ENCODE data around the gene ENOX1.
"Not testable (repeated sequence)": the region's sequence is repeated elsewhere in the genome, so short reads cannot be mapped to it uniquely, and the experiment has no call there.

ENOX1 gene

DNA sequence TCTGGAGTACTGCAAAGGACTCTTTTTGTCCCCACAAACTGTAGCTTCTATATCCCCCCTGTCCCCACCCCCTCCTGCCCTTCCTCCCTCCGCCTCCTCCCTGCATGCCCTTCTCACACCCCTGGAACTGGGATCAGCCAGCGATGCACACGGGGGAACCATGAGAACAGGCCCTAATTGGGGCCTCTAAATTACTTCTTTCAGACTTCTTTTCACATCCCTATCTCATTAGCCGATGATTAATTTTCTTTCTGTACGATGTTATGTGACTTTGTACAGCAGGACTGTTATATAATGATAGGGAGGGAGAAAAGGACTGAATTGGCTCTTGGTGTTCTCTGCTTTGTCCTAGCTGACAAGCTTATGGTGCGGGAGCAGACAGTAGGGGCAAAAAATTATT is 415.9 kb downstream of the ENOX1 start:
- no peak for DNase-seq

DNA sequence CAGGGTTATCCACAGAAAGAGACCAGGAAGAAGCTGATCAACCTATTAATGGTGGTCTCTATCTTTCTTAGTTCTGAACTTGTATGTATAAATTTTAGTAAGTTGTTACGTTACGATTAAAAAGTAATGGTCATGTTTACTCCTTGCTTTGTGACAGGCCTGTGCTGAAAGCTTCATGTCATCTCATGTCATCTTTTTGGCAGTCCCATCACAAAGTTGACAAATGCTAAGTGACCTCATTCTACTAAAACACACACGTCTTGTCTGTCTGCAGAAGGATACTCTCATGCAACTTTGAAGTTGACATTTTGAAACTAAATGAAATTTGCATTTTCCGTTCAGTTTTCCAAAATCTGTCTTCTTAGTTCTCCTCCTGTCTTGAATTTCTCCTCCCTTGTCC is 417.5 kb downstream of the ENOX1 start:
- DNase-seq, result no peak

DNA sequence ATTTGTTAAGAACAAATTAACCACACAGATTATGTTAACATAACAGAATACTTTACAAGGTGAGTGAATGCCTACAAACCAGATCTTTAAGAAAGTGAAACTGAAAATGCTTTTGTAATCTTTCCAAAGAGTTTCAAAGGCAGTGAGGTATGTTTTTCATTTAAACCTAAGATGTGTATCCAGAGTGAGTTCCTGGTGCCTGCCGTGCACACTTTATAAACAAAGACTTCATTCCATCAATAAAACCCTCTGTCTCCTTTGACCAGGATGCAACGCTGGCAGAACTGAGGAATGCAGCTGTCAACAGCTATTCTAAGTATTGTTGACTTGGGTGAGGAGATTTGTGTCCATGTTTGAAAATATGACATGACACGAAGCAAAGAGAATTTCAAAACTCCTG is 418.8 kb downstream of the ENOX1 start:
- DNase-seq, result no peak

DNA sequence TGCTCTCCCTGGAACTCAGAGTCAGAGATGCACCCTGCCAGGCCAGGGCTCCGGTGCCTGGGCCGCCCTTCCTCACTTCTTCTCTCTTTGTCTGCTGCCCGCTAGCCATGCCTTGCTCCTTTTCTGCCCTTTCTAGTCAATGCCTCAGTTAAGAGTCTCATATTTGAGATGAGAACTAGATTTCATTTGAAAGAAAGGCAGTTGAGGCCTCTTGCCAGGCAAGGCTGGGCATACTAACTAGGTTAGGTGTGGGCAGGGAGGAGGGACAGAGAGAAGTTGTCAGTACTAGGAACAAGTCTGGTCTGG is 421.8 kb downstream of the ENOX1 start:
- DNase-seq, result no peak

DNA sequence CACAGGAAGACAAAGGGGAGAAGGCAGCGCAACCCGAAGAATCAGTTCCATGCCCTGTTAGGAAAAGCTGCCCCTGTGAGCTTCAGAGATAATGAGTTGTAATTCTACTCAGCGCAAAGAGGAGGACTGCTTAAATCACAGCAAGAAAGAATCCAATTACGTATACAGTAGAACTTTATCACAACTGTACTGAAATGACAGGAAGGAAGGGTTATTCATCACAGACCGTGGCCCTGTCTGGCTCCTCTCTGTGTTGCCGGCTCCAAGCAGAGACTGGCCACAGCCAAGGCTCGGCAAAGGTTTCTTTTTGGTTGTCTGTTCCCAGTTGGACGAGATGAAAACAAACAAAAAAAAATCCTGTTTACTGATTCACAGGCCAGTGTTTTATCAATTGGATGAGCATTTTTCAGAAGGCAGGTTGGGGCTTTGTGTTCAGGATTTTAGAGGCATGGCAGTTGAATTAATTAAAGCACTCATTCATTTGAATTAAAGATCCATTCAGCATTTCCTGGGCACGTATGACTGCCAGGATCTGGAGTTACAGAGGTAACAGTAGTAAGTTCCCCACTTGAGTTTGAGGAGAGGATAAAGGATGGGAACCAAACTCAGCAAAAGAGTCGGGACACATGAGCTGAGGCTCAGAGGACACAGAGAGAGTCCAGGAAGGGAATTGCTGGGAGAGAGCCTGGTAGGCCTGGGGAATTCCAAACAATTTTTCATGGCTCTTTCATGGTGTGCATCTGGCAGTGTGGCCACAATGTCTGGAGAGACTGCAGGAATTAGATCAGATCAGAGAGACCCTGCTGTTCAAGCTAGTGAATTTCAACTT is 422.3 kb downstream of the ENOX1 start:
- DNase-seq, result no peak

DNA sequence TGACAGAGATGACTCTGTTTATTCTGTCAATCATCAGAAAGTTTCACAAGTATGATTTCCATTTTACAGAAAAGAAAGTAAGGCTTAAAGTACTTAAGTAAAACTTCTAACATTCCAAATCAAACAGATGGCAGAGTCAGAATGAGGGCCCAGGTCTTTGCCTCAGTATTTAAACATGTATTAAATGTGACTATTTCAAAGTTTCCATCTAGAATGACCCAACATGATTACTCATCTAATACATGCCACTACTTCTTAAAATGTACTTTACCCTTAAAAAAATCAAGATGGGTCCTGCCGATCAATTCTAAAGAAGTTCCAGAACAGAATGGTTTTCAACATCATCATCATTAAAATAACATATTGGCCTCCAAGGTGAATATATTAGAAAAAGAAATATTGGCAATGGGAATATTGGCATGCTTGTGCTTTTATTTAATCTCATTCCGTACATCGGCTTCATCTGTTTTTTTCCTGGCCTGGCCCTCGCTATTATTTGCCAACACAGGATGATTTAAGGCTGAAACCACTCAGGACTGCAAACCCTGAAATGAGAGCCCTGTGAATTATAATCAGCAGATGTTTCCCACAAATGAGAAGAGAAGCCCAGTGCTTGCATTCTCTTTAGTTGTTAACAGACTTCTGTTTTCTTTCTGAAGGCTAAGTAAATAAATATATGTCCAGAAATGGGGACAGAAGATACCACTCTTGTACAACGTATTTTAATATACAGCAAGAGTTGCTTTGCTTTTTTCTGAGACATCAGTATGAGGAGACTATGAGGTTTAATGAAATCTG is 423.4 kb downstream of the ENOX1 start:
- DNase-seq, result no peak

DNA sequence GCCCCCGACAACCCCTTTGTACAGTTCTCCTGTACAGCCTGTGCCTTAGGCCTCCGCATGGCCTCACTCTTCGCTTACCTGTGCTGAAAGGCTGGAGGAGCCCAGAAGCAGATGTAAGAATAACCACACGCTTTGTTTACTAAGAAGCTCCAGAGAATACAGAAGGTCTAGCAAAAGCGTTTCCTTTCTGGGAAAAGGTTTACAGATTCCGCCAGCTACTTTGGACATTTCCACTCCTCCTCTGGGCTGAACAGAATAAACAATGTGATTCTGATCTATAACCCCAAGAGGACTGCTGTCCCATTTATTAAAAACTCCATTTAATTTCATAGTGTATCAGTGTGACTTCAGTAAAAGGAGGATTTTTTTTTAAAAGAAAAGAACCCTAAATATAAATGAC is 424.2 kb downstream of the ENOX1 start:
- no peak for DNase-seq

DNA sequence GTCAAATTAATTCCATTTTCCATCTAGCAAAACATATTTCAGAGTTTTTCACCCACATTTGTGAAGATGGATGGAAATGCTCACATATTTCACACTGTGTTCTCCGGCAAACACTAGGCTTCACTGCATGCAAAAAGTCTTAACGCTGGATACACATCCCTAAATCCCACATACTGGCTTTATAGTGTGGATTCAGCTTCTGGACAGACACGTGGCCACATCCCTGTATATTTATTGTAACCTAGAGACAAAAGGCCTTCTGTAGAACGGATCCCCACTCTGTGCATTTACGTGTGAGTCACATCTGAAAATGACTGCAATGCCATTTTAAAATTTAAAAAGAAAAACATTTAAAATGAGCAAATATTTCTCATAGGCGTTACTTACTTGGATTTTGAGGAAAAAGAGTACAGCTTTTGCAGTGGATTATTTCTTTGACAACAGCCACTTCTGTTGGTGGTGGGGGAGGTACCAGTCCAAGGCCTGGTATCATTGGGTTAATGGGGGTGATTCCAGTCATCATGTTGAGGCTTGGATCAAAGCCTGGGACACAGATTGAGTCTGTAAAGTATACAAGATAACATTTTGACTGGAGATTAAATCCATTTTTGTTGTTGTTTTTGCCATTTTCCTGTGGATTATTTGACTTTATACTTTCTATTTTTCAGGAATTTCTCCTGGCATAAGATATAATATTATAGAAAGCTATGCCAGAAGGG is 425.7 kb downstream of the ENOX1 start:
- DNase-seq, result no peak

DNA sequence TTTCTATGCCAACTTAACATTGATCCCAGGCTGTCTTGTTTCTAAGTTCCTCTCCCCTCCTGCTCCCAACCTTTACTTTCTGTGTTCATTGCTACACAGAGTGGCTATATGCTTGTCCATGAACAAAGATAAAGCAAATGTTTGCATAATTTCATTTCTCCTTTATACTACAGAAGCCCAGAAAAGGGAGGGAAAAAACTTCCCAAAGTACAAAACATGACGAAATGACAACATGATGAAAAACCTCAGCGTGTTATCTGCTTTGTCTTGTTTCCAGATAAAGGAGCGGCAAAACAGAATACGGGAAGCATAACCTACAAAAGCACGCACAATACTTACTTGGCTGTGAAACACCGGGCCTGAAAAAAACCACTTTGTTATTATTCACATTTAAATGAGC is 426.6 kb downstream of the ENOX1 start:
- no peak for DNase-seq

DNA sequence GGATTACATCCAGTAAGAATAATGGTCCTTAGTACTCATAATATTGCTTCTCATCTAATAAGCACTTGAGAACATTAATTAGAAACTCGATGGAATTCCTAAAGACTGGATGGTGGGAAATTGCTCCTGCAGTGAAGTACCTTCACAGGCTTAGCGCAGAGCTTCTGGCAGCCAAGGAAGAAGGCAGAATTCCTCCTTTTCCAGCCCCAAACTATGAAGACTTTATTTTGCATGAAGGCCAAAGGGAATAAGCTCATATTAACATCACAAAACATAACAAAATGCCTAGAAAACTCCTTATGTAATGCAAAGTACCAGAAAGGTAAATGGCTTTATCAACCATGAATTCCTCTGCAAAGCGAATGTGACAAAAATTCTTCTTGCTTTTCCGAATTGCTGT is 427.2 kb downstream of the ENOX1 start:
- DNase-seq, result no peak

DNA sequence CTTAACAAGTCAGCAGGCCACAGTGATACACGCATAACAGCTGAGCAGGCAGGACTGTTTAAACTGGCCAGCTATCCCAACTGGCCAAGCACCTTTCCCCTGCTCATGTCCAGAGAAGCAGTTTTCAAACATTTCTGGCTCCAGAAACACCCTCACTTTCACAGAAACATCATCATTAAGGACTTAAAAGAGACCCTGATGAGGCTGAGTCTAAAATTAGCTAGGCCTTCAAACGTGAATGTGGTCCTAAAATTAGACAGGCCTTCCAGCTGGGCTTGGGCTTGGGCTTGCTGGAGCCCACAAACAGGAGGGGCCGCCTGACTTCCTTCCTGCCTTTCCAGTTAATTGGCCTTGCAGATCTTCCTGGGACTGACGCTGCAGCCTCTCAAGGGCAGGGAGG is 429.2 kb downstream of the ENOX1 start:
- DNase-seq, result no peak

DNA sequence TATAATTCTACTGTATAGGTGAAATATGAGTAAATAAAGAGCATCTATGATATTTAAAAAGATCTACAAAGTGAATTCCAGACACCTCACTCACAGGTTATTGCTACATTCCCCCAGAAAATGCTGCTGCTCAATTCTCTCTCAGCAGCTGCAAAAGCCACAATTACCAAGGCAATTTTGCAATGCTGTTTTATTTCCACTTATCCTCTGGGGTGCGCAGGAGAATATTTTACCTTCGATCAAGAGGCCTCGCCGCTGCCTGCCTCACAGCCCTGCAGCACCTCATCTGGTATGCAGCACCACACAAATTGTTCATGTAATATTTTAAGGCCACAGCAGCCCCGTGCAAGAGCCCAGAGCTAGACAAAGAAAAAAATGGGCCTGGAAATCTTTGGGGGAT is 430.2 kb downstream of the ENOX1 start:
- DNase-seq, result no peak

DNA sequence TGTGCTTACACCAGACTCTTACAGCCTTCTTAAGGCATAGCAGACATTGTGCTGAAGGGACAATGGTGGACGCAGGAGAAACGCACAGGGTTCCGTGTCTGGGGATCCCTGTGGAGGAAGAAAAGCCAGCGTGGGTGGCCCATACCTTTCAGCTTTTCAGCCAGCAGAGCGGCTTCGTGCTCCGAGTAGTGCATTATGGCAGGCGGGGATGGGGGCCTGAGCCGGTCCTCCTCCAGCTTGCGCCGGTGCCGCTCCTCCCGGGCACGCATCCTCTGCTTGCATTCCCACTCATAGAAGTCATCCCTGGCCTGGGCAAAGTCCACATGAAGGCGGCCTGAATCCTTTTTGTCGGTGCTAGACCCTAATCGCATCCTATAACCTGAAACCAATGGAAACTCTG is 431.0 kb downstream of the ENOX1 start:
- DNase-seq, result no peak

DNA sequence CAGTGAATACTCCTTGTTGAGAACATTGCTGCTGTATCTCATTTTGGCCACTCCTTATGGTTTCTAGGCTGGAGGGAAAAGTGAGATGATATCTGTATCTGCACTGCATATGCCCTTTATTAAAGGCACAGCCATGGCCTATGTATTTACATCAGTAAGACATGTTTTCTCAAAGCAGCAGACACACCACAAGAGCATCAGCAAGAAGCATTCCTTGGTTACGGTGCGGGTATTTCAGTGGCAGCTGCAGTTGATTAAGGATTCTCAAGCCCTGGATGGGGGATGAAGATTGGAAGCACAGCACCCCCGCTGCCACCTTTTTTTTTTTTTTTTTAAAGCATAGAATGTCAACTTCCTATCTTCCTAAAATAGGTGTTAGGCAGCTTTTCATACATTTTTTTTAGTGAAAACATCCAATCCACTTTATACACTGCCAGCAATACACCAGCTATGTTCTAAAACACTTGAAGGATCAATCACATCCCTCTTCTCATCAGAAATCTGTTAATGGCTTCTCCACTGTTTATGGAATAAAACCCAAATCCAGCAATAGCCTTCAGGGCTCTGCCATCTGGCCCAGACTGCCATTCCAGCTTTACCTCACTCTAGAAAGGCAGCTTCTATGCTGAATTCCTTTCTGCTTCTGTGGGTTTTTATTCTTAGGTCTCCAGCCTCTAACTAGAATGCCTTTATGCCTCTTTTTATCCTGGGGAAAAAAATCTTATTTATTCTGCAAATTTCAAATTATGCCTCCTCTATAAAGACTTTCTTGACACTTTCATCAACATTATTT is 432.4 kb downstream of the ENOX1 start:
- DNase-seq, result no peak

DNA sequence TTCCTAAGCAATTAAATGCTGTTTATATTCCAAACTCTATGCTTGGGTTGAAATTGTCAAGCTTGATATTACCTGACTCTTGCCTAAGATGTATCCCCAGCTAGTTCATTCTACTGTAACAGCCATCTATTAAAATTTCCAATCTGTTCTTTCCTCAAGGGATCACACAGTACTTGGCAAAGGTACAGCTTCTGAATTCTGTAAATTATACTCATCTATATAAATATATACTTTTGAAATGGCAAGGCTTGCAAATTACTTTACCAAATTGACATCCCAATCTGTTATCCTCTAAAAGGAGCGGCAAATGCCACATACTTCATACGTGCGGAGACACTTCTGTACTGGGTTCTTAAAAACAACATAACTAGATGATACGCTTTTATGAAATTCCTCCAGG is 433.1 kb downstream of the ENOX1 start:
- DNase-seq, result no peak

DNA sequence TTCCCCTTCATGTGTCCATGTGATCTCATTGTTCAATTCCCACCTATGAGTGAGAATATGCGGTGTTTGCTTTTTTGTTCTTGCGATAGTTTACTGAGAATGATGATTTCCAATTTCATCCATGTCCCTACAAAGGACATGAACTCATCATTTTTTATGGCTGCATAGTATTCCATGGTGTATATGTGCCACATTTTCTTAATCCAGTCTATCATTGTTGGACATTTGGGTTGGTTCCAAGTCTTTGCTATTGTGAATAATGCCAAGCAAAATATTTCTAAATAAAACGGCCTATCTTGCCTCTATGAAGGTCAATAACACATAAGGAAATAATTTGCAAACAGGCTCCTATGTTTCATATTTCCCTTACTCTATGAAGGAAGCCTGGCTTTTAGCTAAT is 435.2 kb downstream of the ENOX1 start:
- DNase-seq, result not testable (repeated sequence)

DNA sequence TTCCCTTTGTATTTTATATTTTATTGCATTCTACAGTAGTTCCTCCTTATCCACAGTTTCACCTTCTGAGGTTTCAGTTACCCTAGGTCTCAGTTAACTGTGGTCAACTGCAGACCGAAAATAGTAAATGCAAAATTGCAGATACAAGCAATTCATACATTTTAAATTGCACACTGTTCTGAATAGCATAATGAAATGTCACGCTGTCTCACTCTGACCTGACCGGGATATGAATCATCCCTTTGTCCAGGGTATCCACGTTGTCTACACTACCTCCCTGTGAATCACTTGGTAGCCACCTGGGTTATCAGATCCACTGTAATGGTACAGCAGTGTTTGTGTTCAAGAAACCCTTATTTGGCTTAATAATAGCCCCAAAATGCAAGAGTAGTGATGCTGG is 438.4 kb downstream of the ENOX1 start:
- DNase-seq, result no peak

DNA sequence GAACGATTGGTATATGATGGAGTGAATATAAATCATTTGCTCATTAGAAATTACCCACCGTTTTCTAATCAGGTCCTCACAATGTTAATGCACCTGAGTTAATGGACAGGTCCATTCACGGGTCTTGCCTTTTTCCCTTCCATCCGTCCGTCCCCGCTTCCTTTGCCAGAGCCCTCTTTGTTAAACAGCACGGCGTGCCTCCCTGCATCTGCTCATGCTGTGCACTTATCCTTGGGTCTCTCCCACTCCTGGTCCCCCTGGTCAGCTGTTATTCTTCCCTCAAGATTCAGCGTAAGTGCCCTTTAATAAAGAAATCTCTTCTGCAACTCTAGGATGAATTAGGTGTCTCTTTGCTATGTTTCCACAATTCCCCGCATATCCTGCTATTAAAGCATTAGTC is 438.9 kb downstream of the ENOX1 start:
- DNase-seq, result no peak

DNA sequence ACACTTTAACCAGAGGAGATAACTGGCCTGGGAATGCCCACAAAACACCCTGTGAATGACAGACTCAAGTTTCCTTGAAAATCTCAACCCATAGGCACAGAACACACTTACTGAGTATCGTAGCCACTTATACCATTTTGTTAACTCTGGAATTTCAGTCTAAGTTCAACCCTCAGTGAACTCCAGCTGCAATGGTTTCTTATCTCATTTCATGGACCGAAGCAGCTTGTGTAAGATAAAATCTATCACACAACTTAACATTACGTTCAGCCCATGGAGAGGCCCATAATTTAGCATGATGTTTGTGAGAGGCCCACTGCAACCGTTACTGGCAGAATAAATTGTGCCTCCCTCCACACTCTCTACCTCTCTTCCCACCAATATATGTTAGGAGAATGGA is 440.3 kb downstream of the ENOX1 start:
- no peak for DNase-seq

DNA sequence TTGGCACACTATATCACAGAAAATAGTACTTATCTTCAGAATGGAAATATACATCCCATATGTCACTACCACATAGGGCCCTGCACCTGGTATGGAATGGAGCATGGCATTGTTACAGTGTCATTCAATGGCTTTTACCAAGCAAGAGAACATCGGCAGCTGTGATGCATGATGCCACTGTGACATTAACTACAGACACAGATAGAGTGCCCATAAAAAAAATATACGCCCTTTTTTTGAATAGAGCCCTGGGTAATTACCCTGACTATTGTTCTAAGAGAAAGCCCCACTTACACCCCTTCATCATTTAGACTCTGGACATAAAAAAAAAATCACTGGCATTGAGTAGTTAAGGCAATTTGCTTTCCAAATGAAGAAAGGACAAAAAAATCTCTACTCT is 443.1 kb downstream of the ENOX1 start:
- DNase-seq, result no peak

DNA sequence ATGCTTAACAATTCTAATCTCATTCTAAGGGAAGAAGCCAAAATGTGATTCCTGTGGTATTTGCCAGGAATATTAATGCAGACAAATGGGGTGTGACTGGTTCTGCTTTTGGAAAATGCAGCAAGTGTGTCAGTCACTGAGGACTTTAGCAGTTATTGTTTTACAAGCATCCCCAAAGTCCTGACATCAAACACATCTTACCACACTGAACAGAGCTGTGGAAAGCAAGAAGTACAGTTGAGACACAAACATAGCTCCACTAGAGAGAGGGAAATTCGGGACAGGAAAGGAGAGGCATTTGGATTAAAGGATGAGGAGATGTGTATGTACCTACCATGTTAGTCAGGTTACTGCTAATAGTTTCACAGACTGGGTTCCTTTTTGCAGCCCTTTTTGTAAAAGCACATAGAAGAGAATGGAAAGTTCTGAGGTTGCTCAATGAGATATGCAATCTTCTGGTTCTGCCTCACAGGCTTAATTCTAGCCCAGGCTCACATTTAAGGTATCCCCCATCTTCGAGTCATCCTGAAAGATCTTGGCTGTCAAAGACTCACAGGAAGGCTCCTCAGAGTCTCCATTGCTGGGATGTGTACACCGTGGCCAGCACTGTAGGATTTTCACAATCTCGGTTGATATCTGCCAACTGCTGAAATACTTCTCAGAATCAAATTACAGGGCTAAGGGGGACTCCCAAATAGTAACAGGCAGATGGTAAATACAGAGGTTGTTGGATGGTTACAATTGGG is 446.8 kb downstream of the ENOX1 start:
- DNase-seq, result no peak

DNA sequence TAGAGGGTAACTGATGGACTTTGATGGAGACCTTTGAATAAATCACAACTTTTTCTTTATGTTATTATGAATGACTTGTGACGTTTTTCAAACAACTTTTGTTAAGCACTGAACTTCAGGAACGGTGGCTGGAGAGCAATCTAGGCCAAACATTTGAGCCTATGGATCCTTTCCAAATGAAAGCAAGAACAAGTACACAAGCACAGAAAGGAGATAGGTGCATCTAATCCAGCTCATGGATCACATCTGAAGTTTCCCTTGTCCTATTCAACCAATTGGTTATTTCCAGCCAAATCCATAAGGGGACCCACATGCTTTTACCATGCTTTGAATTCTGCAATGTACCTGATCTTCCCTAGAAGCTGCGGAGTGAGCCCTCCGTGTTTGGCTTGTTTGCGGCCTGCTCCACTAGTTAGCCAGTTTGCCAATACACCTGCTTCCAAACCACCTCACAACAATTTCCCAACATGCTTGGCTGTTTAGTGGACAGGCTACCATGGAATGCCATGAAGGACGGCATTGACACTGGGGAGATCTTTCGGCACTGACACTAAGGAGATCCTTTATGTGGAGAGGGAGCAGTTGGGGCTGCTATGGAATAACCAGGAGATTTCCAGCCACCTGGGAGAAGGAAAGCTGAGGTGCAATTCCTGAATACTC is 447.5 kb downstream of the ENOX1 start:
- DNase-seq, result no peak
